HT-29 (cell line): Measurements from ENCODE around the gene CDR2. TPM values are rescaled to one million over a fixed set of nuclear protein-coding genes. Genes with fewer than 3 reads are reported as not detected.
"Not testable (repeated sequence)": the region's sequence is repeated elsewhere in the genome, so short reads cannot be mapped to it uniquely, and the experiment has no call there.

ENCODE experiments used
- DNase-seq: peaks from one replicate; pipeline ENCODE4 v3.0.0-alpha.2; 2015; ENCODE audit warnings: low spot score
- total RNA-seq: library from RNA; depleted of rRNA; stranded (reverse); fragments of >200 nt; shearing (Covaris generic); gene quantifications from 2 replicates; pipeline ENCODE4 v1.2.3, GENCODE V29; 2014; rRNA removed

CDR2 gene
- total RNA-seq: 25.8 and 31.7 TPM in 2 replicates

- peak; percentile 97 for DNase-seq
These were observed at the start of gene CDR2 for GRCh38 chr16:22374311-22375116. Gene CDR2 (minus strand): TSS chr16:22374619. CDS start chr16:22374309, 310 bp downstream.

GRCh38 chr16:22423716-22424115, 49.3 kb upstream of the CDR2 start:
- no peak for DNase-seq

DNA sequence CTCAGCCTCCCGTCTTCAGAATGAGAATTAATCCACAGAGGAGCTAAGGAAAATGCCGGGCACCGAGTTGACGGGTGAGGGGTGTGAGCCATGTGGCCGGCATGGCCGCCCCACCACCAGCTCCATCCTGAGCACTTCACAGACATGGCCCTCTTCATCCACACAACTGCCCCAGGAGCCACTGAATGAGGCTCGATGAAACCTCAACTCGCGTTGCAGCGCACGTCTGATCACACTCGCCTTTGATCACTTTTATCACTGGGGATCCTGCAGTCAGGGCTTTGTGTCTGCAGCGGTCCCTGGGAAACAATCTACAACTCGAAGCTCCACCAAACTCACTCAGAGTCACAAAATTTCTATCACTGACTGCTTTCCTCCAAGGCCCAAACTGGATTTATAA, 46.7 kb upstream of the CDR2 start:
- no peak for DNase-seq

- DNase-seq: no peak
These were observed 46.3 kb upstream of the CDR2 start for GRCh38 chr16:22420606-22421135.

GRCh38 chr16:22419908-22420307, 45.5 kb upstream of the CDR2 start:
- DNase-seq: no peak

GRCh38 chr16:22418826-22419225, 44.4 kb upstream of the CDR2 start:
- no peak for DNase-seq

DNA sequence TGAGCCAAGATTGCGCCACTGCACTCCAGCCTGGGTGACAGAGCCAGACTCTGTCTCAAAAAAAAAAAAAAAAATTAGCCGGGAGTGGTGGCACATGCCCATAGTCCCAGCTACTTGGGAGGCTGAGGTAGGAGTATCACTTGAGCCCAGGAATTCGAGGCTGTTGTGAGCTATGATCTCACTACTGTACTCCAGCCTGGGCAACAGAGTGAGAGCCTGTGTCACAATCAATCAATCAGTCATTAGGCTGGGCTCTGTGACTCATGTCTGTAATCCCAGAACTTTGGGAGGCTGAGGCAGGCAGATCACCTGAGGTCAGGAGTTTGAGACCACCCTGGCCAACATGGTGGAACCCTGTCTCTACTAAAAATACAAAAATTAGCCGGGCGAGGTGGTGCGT, 43.4 kb upstream of the CDR2 start:
- not testable (repeated sequence) for DNase-seq

DNA sequence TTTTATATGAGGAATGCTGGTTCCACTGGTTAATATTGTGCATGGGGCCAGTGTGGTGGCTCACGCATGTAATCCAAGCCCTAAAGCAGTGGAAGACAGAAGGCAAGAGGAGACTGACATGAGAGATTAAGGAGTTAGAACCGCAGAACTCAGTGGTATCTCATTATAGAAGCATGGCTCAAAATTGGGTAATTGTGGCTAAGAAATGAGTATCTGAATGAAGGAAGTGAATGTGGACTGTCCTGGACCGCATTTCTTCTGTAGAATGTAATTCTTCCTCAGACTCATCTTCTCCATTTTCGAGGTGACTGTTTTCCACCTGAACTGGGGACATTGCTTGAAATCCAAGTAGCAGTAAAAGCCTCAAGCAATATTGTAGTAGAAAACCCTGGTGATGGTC, 42.6 kb upstream of the CDR2 start:
- DNase-seq: no peak

- DNase-seq: no peak
These were observed 39.4 kb upstream of the CDR2 start for GRCh38 chr16:22413819-22414218.

DNA sequence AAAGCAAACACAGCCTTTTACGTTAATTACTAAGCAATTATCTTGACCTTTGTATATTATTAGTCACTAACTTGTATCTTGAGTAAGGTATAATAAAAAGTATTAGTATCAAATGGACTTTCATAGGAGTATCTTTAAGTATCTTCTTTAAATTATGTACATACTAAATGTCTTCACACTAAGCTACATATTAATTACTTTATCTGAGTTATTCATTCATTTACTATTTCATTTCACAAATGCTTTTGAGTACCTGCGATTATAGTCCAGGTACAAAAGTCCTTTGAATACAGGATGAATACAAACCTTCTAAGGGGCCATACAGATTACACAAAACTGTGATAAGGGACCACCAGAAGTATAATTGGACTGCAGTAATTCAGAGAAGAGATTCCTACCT, 33.1 kb upstream of the CDR2 start:
- no peak for DNase-seq

DNA sequence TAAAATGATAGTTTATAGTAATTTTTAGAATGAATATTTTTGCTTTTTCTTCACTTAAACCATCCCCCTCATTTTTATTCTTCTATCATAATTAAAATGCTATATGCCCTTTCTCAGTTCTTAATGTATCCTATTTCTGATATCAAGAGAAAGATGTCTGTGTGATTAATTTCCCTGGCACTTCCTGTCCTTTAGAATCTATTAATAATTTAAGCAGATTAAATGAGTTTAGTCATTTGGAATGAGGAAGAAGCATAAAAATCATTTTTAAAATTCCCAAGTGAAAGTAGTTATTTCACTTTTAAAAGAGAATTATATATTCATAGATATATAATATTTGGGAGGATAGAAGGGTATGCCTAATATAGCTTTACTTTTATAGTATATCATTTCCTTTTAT, 27.8 kb upstream of the CDR2 start:
- peak; percentile 18 for DNase-seq

- DNase-seq: no peak
These were observed 26.5 kb upstream of the CDR2 start for GRCh38 chr16:22400900-22401299.

GRCh38 chr16:22397931-22398330, 23.5 kb upstream of the CDR2 start:
- DNase-seq: no peak

GRCh38 chr16:22397464-22397863, 23.0 kb upstream of the CDR2 start:
- no peak for DNase-seq

DNA sequence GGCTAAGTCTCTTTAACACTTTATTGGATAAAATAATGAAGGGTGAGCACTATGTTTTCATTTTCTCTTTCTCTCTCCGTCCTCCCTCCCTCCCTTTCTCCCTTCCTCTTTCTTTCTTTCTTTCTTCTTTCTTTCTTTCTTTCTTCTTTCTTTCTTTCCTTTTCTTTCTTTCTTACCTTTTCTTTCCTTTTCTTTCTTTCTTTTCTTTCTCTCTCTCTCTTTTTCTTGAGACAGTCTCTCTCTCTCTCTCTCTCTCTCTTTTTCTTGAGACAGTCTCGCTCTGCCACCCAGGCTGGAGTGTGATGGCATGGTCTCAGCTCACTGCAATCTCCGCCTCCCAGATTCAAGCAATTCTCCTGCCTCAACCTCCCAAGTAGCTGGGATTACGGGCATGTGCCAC, 21.5 kb upstream of the CDR2 start:
- DNase-seq: no peak

- DNase-seq: no peak
These were observed 19.7 kb upstream of the CDR2 start for GRCh38 chr16:22394121-22394520.

GRCh38 chr16:22388101-22388644, 13.8 kb upstream of the CDR2 start:
- no peak for DNase-seq

DNA sequence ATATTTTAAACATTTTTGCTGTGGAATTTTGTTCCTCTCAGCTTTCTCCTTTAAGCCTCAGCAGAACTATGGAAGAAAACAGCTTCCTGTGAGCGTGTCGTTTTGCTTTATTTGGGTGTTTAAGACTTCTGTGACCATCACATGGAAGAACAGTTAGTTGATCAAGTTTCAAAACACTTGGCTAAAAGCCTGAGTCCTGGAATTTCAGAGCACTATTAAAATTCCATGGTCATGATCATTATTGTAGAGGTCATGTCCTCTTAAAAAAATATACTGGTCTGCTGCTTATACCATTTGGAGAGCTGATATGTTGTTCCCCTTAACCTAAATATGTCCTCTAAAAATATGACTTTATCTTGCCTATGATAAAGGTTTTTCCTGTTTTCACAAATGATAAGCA, 12.6 kb upstream of the CDR2 start:
- DNase-seq: no peak

DNA sequence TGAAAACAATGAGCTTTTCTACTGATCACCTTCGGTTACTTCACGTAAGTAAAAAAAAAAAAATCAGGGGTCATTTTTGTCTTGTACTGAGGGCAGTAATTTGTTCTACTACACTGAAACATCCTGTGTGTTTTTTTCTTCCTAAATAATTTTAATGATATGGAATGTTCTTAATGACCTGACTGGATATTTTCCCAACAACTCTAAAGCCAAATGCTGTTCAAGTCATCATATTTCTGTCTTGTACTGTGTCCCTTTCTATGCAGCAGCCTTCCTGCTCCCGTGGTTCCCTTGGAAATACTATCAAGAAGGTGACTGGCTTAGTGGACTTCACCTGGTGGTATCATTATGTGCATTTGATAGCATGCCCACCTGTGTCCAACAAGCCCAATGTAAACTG, 10.8 kb upstream of the CDR2 start:
- no peak for DNase-seq

- DNase-seq: no peak
These were observed 9.4 kb upstream of the CDR2 start for GRCh38 chr16:22383827-22384226.

DNA sequence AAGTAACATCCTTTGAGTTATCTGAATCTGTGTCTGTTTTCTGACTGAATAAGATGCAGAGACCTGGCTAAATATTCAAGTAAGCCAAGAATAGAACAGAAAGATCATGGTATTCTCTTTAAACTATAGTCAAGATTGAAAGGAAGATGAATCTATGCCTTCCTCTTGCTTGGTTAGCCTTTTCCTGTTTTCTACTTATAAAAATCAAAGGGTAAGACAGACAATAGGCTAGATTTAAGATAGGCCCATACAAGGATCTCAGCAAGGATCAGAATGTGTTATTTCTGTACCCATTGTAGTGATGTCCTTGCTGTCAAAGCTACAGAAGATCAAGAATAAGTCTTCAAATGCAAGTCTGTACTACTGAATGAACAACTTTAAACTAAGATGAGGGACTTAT, 7.0 kb upstream of the CDR2 start:
- DNase-seq: no peak

- no peak for DNase-seq
These were observed 6.1 kb upstream of the CDR2 start for GRCh38 chr16:22380529-22380928.

DNA sequence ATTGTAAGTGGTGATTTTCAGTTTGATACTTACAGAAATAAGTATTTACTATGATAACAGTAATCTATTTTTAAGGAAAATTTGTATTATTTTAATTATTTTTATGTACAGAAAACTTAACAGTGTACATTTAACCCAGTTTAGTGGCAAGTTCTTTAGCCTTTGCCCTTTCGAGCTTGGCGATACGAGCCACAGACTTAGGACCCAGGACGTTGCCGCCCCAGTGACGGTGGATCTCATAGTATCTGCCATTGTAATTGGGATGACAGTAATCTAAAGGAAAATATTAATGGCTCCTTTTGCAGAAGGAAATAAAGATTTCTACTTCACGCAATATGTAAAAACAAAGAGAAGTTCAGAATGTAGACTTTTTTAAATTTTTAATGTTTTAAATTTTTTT, 5.2 kb upstream of the CDR2 start:
- no peak for DNase-seq
